ENCODE measurements around the gene SLC39A12.

The SLC39A12 gene

GRCh38 chr10:18059826-18060559, 108.3 kb downstream of the SLC39A12 start:
- no peak overlapping the region for H3K4me3 Mint-ChIP-seq

GRCh38 chr10:18066947-18067346, 115.2 kb downstream of the SLC39A12 start:
- peaks cover 4% of the 10 kb centered on the region for H3K27me3 Mint-ChIP-seq
- peaks cover 4% of the 10 kb centered on the region for H3K9me3 Mint-ChIP-seq (ENCODE audit: low read depth)
- no peak overlapping the region for H3K27ac Mint-ChIP-seq
- no peaks in the 10 kb centered on the region for H3K36me3 Mint-ChIP-seq
- no peaks in the 10 kb centered on the region for H3K4me1 Mint-ChIP-seq (ENCODE audit: low read depth)
- H3K4me3 Mint-ChIP-seq = no peak overlapping the region

More at GRCh38 chr10:18059826-18060559, 108.3 kb downstream of the SLC39A12 start:
- Mint-ChIP-seq H3K36me3 (no peaks in the 10 kb centered on the region), H3K27ac (no peak overlapping the region), H3K27me3 (no peaks in the 10 kb centered on the region), H3K9me3 (ENCODE audit: low read depth) (no peaks in the 10 kb centered on the region), H3K4me1 (ENCODE audit: low read depth) (no peaks in the 10 kb centered on the region)

- Mint-ChIP-seq H3K4me1 (ENCODE audit: low read depth) (no peaks in the 10 kb centered on the region), H3K27ac (no peak overlapping the region), H3K9me3 (ENCODE audit: low read depth) (peaks cover 4% of the 10 kb centered on the region), H3K4me3 (no peak overlapping the region), H3K36me3 (no peaks in the 10 kb centered on the region), H3K27me3 (peaks cover 4% of the 10 kb centered on the region)
These were observed 116.7 kb downstream of the SLC39A12 start for GRCh38 chr10:18068401-18068800.

- Mint-ChIP-seq H3K27ac (no peak overlapping the region), H3K36me3 (no peaks in the 10 kb centered on the region), H3K4me1 (ENCODE audit: low read depth) (no peaks in the 10 kb centered on the region), H3K4me3 (no peak overlapping the region), H3K9me3 (ENCODE audit: low read depth) (no peaks in the 10 kb centered on the region), H3K27me3 (peaks cover 4% of the 10 kb centered on the region)
These were observed 119.9 kb downstream of the SLC39A12 start for GRCh38 chr10:18071591-18071990.

- Mint-ChIP-seq H3K27me3 (peaks cover 4% of the 10 kb centered on the region), H3K27ac (no peak overlapping the region), H3K4me3 (no peak overlapping the region)
These were observed 121.6 kb downstream of the SLC39A12 start for GRCh38 chr10:18073314-18073713.

GRCh38 chr10:18075881-18076280, 124.2 kb downstream of the SLC39A12 start:
- Mint-ChIP-seq H3K27ac (no peak overlapping the region), H3K27me3 (peaks cover 2% of the 10 kb centered on the region), H3K4me3 (no peak overlapping the region), H3K9me3 (ENCODE audit: low read depth) (no peaks in the 10 kb centered on the region), H3K4me1 (ENCODE audit: low read depth) (no peaks in the 10 kb centered on the region), H3K36me3 (no peaks in the 10 kb centered on the region)

More at GRCh38 chr10:18073314-18073713, 121.6 kb downstream of the SLC39A12 start:
- Mint-ChIP-seq H3K36me3 (no peaks in the 10 kb centered on the region), H3K9me3 (ENCODE audit: low read depth) (no peaks in the 10 kb centered on the region), H3K4me1 (ENCODE audit: low read depth) (no peaks in the 10 kb centered on the region)

GRCh38 chr10:18079665-18080295, 128.1 kb downstream of the SLC39A12 start:
- H3K27ac Mint-ChIP-seq = no peak overlapping the region
- H3K4me1 Mint-ChIP-seq (ENCODE audit: low read depth) = no peaks in the 10 kb centered on the region
- no peaks in the 10 kb centered on the region for H3K27me3 Mint-ChIP-seq
- no peaks in the 10 kb centered on the region for H3K36me3 Mint-ChIP-seq
- H3K9me3 Mint-ChIP-seq (ENCODE audit: low read depth) = no peaks in the 10 kb centered on the region
- H3K4me3 Mint-ChIP-seq = no peak overlapping the region

- Mint-ChIP-seq H3K4me1 (ENCODE audit: low read depth) (no peaks in the 10 kb centered on the region), H3K4me3 (no peak overlapping the region), H3K27me3 (peaks cover 2% of the 10 kb centered on the region), H3K27ac (no peak overlapping the region), H3K9me3 (ENCODE audit: low read depth) (no peaks in the 10 kb centered on the region), H3K36me3 (no peaks in the 10 kb centered on the region)
These were observed 130.7 kb downstream of the SLC39A12 start for GRCh38 chr10:18082381-18082780.

GRCh38 chr10:18085855-18086254, 134.1 kb downstream of the SLC39A12 start:
- no peaks in the 10 kb centered on the region for H3K9me3 Mint-ChIP-seq (ENCODE audit: low read depth)
- peaks cover 2% of the 10 kb centered on the region for H3K27me3 Mint-ChIP-seq
- no peaks in the 10 kb centered on the region for H3K4me1 Mint-ChIP-seq (ENCODE audit: low read depth)
- no peaks in the 10 kb centered on the region for H3K36me3 Mint-ChIP-seq
- no peak overlapping the region for H3K4me3 Mint-ChIP-seq
- no peak overlapping the region for H3K27ac Mint-ChIP-seq

GRCh38 chr10:18086746-18087145, 135.0 kb downstream of the SLC39A12 start:
- Mint-ChIP-seq H3K4me1 (ENCODE audit: low read depth) (no peaks in the 10 kb centered on the region), H3K27ac (no peak overlapping the region), H3K36me3 (no peaks in the 10 kb centered on the region), H3K27me3 (peaks cover 2% of the 10 kb centered on the region), H3K4me3 (no peak overlapping the region), H3K9me3 (ENCODE audit: low read depth) (no peaks in the 10 kb centered on the region)

- no peaks in the 10 kb centered on the region for H3K9me3 Mint-ChIP-seq (ENCODE audit: low read depth)
- H3K4me3 Mint-ChIP-seq = no peak overlapping the region
- H3K27me3 Mint-ChIP-seq = peaks cover 2% of the 10 kb centered on the region
These were observed 135.6 kb downstream of the SLC39A12 start for GRCh38 chr10:18087355-18087754.

More at GRCh38 chr10:18087355-18087754, 135.6 kb downstream of the SLC39A12 start:
- Mint-ChIP-seq H3K36me3 (no peaks in the 10 kb centered on the region), H3K27ac (no peak overlapping the region), H3K4me1 (ENCODE audit: low read depth) (no peaks in the 10 kb centered on the region)

Measured in activated naive CD8-positive, alpha-beta T cell (primary cell).